ENCODE measurements around the gene HPGDS.

DNA sequence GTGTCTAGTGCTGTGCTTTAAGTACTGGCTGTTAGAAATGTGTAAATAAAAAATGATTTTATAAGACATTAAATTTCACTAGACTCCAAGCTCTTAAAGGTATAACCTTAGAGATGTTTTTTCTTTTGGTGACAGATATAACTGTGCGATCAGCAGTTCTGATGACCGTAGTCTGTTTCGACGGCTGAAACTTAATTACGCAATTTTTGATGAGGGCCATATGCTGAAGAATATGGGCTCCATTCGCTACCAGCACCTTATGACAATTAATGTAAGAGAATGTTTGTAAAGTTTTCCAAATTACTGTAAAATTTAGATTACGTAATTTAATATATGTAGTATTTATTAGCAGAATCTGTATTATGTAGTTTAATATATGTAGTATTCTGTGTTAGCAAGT, 66.4 kb downstream of the HPGDS start:
- TF ChIP-seq, protein P1, sequence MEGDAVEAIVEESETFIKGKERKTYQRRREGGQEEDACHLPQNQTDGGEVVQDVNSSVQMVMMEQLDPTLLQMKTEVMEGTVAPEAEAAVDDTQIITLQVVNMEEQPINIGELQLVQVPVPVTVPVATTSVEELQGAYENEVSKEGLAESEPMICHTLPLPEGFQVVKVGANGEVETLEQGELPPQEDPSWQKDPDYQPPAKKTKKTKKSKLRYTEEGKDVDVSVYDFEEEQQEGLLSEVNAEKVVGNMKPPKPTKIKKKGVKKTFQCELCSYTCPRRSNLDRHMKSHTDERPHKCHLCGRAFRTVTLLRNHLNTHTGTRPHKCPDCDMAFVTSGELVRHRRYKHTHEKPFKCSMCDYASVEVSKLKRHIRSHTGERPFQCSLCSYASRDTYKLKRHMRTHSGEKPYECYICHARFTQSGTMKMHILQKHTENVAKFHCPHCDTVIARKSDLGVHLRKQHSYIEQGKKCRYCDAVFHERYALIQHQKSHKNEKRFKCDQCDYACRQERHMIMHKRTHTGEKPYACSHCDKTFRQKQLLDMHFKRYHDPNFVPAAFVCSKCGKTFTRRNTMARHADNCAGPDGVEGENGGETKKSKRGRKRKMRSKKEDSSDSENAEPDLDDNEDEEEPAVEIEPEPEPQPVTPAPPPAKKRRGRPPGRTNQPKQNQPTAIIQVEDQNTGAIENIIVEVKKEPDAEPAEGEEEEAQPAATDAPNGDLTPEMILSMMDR (conservative IDR thresholded peaks at IDR 0.05; ENCODE audit: low read depth, low read length), result no peak
- no peak for TF ChIP-seq EZH2phosphoT487 (IDR thresholded peaks at IDR 0.05; ENCODE audit: borderline replicate concordance, low read length)
